Peyer's patch (tissue), 4 donors: ENCODE measurements around the gene CNGA1.

Experiments
- POLR2A ChIP-seq, 2 donors: fragments of 450-650 bp; IDR thresholded peaks; one replicate each; pipeline ENCODE4 v1.5.1; 2017; ENCODE audit warnings: antibody characterized with exemption in 2 of 2, mild to moderate bottlenecking in 2 of 2, moderate library complexity in 2 of 2
- TF ChIP-seq, protein P1 (sequence below), 6 experiments: fragments of 450-650 bp in 4 of 6; fragments of 200-600 bp in 2 of 6; sonication (generic) in 1 of 6; IDR thresholded peaks; one replicate each; pipeline ENCODE4 v1.5.1; 2017 to 2019; ENCODE audit warnings: antibody characterized with exemption in 6 of 6, mild to moderate bottlenecking in 3 of 6, moderate library complexity in 1 of 6

DNA sequence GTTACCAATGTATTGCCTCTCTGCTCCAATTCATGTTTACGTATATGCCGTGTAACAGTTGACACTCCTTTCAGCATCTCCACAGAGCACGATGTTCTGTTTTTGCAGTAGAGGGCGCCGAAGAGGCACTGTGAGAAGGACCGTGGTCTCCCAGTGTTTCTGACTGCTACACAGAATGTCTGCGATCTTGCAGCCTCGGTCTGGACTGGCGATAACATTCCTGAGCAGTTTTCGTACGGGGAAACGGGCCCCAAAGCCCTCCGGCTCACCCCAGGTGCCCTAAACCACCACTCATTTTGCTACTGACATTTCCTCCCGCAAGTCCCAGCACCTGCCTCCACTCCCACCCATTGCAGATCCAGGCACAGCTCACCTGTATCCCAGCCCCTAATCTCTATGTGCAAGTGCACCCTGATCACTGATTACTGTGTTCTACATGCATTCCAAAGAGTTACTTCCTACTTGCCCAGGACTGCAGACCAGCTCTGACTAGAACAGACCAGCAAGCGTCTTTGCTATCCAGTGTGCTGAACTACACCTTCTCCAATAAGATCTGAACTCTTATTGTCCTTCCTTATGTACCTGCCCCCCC, 89.7 kb downstream of the CNGA1 start:
- TF ChIP-seq, protein P1, sequence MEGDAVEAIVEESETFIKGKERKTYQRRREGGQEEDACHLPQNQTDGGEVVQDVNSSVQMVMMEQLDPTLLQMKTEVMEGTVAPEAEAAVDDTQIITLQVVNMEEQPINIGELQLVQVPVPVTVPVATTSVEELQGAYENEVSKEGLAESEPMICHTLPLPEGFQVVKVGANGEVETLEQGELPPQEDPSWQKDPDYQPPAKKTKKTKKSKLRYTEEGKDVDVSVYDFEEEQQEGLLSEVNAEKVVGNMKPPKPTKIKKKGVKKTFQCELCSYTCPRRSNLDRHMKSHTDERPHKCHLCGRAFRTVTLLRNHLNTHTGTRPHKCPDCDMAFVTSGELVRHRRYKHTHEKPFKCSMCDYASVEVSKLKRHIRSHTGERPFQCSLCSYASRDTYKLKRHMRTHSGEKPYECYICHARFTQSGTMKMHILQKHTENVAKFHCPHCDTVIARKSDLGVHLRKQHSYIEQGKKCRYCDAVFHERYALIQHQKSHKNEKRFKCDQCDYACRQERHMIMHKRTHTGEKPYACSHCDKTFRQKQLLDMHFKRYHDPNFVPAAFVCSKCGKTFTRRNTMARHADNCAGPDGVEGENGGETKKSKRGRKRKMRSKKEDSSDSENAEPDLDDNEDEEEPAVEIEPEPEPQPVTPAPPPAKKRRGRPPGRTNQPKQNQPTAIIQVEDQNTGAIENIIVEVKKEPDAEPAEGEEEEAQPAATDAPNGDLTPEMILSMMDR (IDR thresholded peaks at IDR 0.05) = peak in 4 of 6 experiments; percentile 53 to 71 (median 60)
- no peak for TF ChIP-seq POLR2A (IDR thresholded peaks at IDR 0.05)
